ENCODE results near the gene SUPT6H. TPM values are rescaled to one million over a fixed set of nuclear protein-coding genes. Genes with fewer than 3 reads are reported as not detected.

SUPT6H gene
- total RNA-seq, 1 donor from 2014 or later, result 36.5 TPM

- Histone ChIP-seq H3K36me3 (ENCODE audit: control insufficient read depth in 3 of 3, insufficient read depth in 3 of 3, low read length in 3 of 3) (peaks cover 42 to 72% (median 72%) of the 10 kb centered on the region in 3 donors), H3K27me3 (ENCODE audit: control insufficient read depth in 3 of 3, insufficient read depth in 3 of 3, low read length in 3 of 3) (no peaks in the 10 kb centered on the region), H3K4me3 (ENCODE audit: low read length in 3 of 3) (no peak overlapping the region), H3K9ac (ENCODE audit: low read depth in 1 of 3, low read length in 3 of 3) (no peak overlapping the region), H3K4me1 (ENCODE audit: control insufficient read depth in 3 of 3, insufficient read depth in 3 of 3, low read length in 3 of 3) (peaks cover 4 to 13% (median 10%) of the 10 kb centered on the region in 3 donors), H3K27ac (ENCODE audit: low read depth, low read length) (peak overlapping the region; percentile 68), H3K9me3 (ENCODE audit: control insufficient read depth in 3 of 3, low read length in 3 of 3) (no peaks in the 10 kb centered on the region)
Measured at GRCh38 chr17:28623696-28624095, 38.3 kb upstream of the SUPT6H start.

GRCh38 chr17:28624148-28624547 is 37.9 kb upstream of the SUPT6H start:
- H3K27ac ChIP-seq (ENCODE audit: low read depth, low read length), result peak overlapping the region; percentile 68
- no peak overlapping the region for H3K4me3 ChIP-seq (ENCODE audit: low read length in 3 of 3)
- peaks cover 4 to 13% (median 10%) of the 10 kb centered on the region in 3 donors for H3K4me1 ChIP-seq (ENCODE audit: control insufficient read depth in 3 of 3, insufficient read depth in 3 of 3, low read length in 3 of 3)
- no peaks in the 10 kb centered on the region for H3K27me3 ChIP-seq (ENCODE audit: control insufficient read depth in 3 of 3, insufficient read depth in 3 of 3, low read length in 3 of 3)
- H3K36me3 ChIP-seq (ENCODE audit: control insufficient read depth in 3 of 3, insufficient read depth in 3 of 3, low read length in 3 of 3), result peaks cover 37 to 68% (median 68%) of the 10 kb centered on the region in 3 donors
- H3K9me3 ChIP-seq (ENCODE audit: control insufficient read depth in 3 of 3, low read length in 3 of 3), result no peaks in the 10 kb centered on the region
- no peak overlapping the region for H3K9ac ChIP-seq (ENCODE audit: low read depth in 1 of 3, low read length in 3 of 3)

GRCh38 chr17:28626818-28627217 is 35.2 kb upstream of the SUPT6H start:
- H3K27ac ChIP-seq (ENCODE audit: low read depth, low read length), result no peak overlapping the region
- peaks cover 24 to 60% (median 52%) of the 10 kb centered on the region in 3 donors for H3K36me3 ChIP-seq (ENCODE audit: control insufficient read depth in 3 of 3, insufficient read depth in 3 of 3, low read length in 3 of 3)
- H3K27me3 ChIP-seq (ENCODE audit: control insufficient read depth in 3 of 3, insufficient read depth in 3 of 3, low read length in 3 of 3), result no peaks in the 10 kb centered on the region
- no peak overlapping the region for H3K4me3 ChIP-seq (ENCODE audit: low read length in 3 of 3)
- no peak overlapping the region for H3K9ac ChIP-seq (ENCODE audit: low read depth in 1 of 3, low read length in 3 of 3)
- H3K4me1 ChIP-seq (ENCODE audit: control insufficient read depth in 3 of 3, insufficient read depth in 3 of 3, low read length in 3 of 3), result peaks cover 4 to 13% (median 10%) of the 10 kb centered on the region in 3 donors
- no peaks in the 10 kb centered on the region for H3K9me3 ChIP-seq (ENCODE audit: control insufficient read depth in 3 of 3, low read length in 3 of 3)

GRCh38 chr17:28634206-28634865 is 27.7 kb upstream of the SUPT6H start:
- H3K27ac ChIP-seq (ENCODE audit: low read depth, low read length), result no peak overlapping the region
- H3K9ac ChIP-seq (ENCODE audit: low read depth in 1 of 3, low read length in 3 of 3), result no peak overlapping the region
- H3K4me3 ChIP-seq (ENCODE audit: low read length in 3 of 3), result no peak overlapping the region
- H3K9me3 ChIP-seq (ENCODE audit: control insufficient read depth in 3 of 3, low read length in 3 of 3), result no peaks in the 10 kb centered on the region
- H3K4me1 ChIP-seq (ENCODE audit: control insufficient read depth in 3 of 3, insufficient read depth in 3 of 3, low read length in 3 of 3), result no peaks in the 10 kb centered on the region
- H3K27me3 ChIP-seq (ENCODE audit: control insufficient read depth in 3 of 3, insufficient read depth in 3 of 3, low read length in 3 of 3), result no peaks in the 10 kb centered on the region
- H3K36me3 ChIP-seq (ENCODE audit: control insufficient read depth in 3 of 3, insufficient read depth in 3 of 3, low read length in 3 of 3), result peaks cover 78 to 94% (median 82%) of the 10 kb centered on the region in 3 donors

GRCh38 chr17:28635506-28635905 is 26.5 kb upstream of the SUPT6H start:
- H3K27ac ChIP-seq (ENCODE audit: low read depth, low read length), result no peak overlapping the region
- H3K27me3 ChIP-seq (ENCODE audit: control insufficient read depth in 3 of 3, insufficient read depth in 3 of 3, low read length in 3 of 3), result no peaks in the 10 kb centered on the region
- no peaks in the 10 kb centered on the region for H3K4me1 ChIP-seq (ENCODE audit: control insufficient read depth in 3 of 3, insufficient read depth in 3 of 3, low read length in 3 of 3)
- no peak overlapping the region for H3K9ac ChIP-seq (ENCODE audit: low read depth in 1 of 3, low read length in 3 of 3)
- no peaks in the 10 kb centered on the region for H3K9me3 ChIP-seq (ENCODE audit: control insufficient read depth in 3 of 3, low read length in 3 of 3)
- H3K36me3 ChIP-seq (ENCODE audit: control insufficient read depth in 3 of 3, insufficient read depth in 3 of 3, low read length in 3 of 3), result peaks cover 86 to 97% (median 93%) of the 10 kb centered on the region in 3 donors
- H3K4me3 ChIP-seq (ENCODE audit: low read length in 3 of 3), result no peak overlapping the region

GRCh38 chr17:28641579-28641978 is 20.4 kb upstream of the SUPT6H start:
- Histone ChIP-seq H3K36me3 (ENCODE audit: control insufficient read depth in 3 of 3, insufficient read depth in 3 of 3, low read length in 3 of 3) (peaks cover 49 to 60% (median 58%) of the 10 kb centered on the region in 3 donors), H3K9ac (ENCODE audit: low read depth in 1 of 3, low read length in 3 of 3) (no peak overlapping the region), H3K4me1 (ENCODE audit: control insufficient read depth in 3 of 3, insufficient read depth in 3 of 3, low read length in 3 of 3) (peaks cover 30 to 34% (median 31%) of the 10 kb centered on the region in 3 donors), H3K9me3 (ENCODE audit: control insufficient read depth in 3 of 3, low read length in 3 of 3) (no peaks in the 10 kb centered on the region), H3K4me3 (ENCODE audit: low read length in 3 of 3) (no peak overlapping the region), H3K27me3 (ENCODE audit: control insufficient read depth in 3 of 3, insufficient read depth in 3 of 3, low read length in 3 of 3) (no peaks in the 10 kb centered on the region), H3K27ac (ENCODE audit: low read depth, low read length) (no peak overlapping the region)

DNA sequence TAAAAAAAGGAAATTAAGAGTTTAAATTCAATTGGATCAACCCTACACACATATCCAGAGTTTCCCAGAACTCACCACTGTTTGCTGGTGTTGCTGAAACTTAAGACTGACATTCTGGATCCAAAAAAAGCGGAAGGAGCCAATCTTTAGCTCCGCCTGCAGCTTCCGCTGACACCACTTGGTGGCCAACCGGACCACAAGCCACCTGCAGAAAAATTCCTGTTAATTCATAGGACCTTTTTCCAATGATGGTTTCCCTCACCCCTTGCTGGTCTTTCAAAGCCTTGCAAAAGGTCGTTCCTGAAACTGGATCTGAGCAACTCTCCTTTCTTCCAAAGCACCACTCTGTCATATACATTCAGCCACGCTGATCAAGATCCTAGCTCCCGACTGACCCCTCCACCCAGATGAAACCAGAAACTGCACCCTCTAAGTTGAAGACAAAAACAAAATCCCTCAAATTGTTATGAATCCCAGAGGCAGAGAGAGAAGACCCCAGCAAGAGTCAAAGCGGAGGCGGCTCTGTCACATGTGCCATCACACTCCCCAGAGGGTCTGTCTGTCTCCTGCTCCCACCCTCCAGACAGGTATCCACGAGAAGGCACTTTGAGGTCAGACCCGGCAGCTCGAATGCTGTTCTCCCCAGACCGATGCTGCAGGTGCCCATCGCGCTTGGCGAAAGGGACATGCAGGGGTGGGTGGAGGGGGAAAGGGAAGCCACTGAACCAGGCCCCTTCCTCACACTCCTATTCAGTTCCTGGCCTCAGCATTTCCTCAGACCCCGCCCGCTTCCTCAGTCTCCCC is 17.8 kb upstream of the SUPT6H start:
- Histone ChIP-seq H3K4me3 (ENCODE audit: low read length in 3 of 3) (peak overlapping the region; percentile 91 to 95 (median 93)), H3K9me3 (ENCODE audit: control insufficient read depth in 3 of 3, low read length in 3 of 3) (no peaks in the 10 kb centered on the region), H3K4me1 (ENCODE audit: control insufficient read depth in 3 of 3, insufficient read depth in 3 of 3, low read length in 3 of 3) (peaks cover 34 to 35% (median 34%) of the 10 kb centered on the region in 3 donors), H3K27ac (ENCODE audit: low read depth, low read length) (peak overlapping the region; percentile 91), H3K27me3 (ENCODE audit: control insufficient read depth in 3 of 3, insufficient read depth in 3 of 3, low read length in 3 of 3) (no peaks in the 10 kb centered on the region), H3K9ac (ENCODE audit: low read depth in 1 of 3, low read length in 3 of 3) (peak overlapping the region; percentile 89 to 93 (median 89)), H3K36me3 (ENCODE audit: control insufficient read depth in 3 of 3, insufficient read depth in 3 of 3, low read length in 3 of 3) (peaks cover 34 to 44% (median 41%) of the 10 kb centered on the region in 3 donors)

DNA sequence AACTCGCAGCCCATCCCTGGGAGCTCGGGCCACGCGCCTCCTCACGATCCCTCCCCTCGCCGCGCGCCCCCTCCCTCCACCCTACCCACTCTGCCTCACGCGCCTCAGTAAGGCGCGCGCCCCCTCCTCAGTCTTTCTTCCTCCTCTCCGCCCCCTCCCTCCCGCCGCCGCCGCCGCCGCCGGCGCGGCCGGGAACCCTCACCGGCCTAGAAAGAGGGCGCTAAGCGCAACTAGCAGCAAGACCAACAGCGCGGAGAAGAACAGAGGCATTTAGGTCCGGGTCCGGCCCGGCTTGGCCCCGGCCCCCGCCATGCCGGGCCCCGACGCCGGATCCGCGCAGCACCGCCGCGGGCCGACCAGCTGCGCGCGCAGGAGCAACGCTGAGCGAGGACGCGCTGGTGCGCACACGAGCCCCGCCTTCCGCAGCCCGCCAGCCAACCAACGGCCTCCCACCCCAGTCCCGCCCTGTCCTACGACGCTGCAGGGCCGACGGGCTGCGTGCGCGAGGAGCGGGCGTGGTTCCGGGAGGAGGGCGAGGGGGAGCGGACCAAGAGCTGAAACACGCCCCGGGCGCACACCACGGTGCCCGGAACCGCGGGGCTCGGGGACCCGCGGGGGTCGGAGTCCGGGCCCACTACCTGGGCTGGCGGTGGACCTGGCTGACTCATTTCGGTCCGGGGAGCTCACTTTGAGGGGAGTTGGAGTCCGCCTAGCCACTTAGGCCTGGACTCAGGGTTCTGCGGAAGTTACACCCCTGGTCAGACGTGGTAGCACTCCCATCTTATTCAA is 17.0 kb upstream of the SUPT6H start, which contains the start of gene BLTP2:
Gene BLTP2, minus strand, starts transcription at position 372 of the 789 bp plus-strand sequence. Its CDS starts 102 bp downstream, at position 270.
- Histone ChIP-seq H3K27ac (ENCODE audit: low read depth, low read length) (peak within 1 kb of the TSS; percentile 91), H3K4me3 (ENCODE audit: low read length in 3 of 3) (peak within 1 kb of the TSS; percentile 93 to 95 (median 93)), H3K9me3 (ENCODE audit: control insufficient read depth in 3 of 3, low read length in 3 of 3) (no peaks in the 10 kb centered on the region), H3K4me1 (ENCODE audit: control insufficient read depth in 3 of 3, insufficient read depth in 3 of 3, low read length in 3 of 3) (peaks cover 34 to 35% (median 34%) of the 10 kb centered on the region in 3 donors), H3K36me3 (ENCODE audit: control insufficient read depth in 3 of 3, insufficient read depth in 3 of 3, low read length in 3 of 3) (peaks cover 27 to 38% (median 35%) of the 10 kb centered on the region in 3 donors), H3K9ac (ENCODE audit: low read depth in 1 of 3, low read length in 3 of 3) (peak within 1 kb of the TSS; percentile 91 to 93 (median 93)), H3K27me3 (ENCODE audit: control insufficient read depth in 3 of 3, insufficient read depth in 3 of 3, low read length in 3 of 3) (no peaks in the 10 kb centered on the region)

DNA sequence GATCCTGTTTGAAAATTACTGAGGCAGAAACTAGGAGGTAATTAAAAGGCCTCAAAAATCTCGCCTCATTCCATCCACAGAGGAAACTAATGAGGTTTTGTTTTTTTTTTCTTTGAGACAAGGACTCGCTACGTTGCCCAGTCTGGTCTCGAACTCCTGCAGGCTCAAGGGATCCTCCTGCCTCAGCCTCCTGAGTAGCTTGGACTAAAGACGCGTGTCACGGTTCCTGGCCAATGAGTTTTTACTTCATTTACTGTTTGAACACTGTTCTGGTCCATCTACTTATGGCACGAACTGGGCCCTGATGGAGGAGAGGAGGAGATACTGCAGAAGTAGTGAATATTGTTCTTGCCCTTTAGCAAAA is 16.4 kb upstream of the SUPT6H start:
- H3K36me3 ChIP-seq (ENCODE audit: control insufficient read depth in 3 of 3, insufficient read depth in 3 of 3, low read length in 3 of 3), result peaks cover 24 to 33% (median 32%) of the 10 kb centered on the region in 3 donors
- H3K27ac ChIP-seq (ENCODE audit: low read depth, low read length), result peak overlapping the region; percentile 91
- peak overlapping the region; percentile 91 to 93 (median 93) for H3K9ac ChIP-seq (ENCODE audit: low read depth in 1 of 3, low read length in 3 of 3)
- peaks cover 34 to 35% (median 34%) of the 10 kb centered on the region in 3 donors for H3K4me1 ChIP-seq (ENCODE audit: control insufficient read depth in 3 of 3, insufficient read depth in 3 of 3, low read length in 3 of 3)
- no peaks in the 10 kb centered on the region for H3K9me3 ChIP-seq (ENCODE audit: control insufficient read depth in 3 of 3, low read length in 3 of 3)
- peak overlapping the region; percentile 91 to 93 (median 93) for H3K4me3 ChIP-seq (ENCODE audit: low read length in 3 of 3)
- no peaks in the 10 kb centered on the region for H3K27me3 ChIP-seq (ENCODE audit: control insufficient read depth in 3 of 3, insufficient read depth in 3 of 3, low read length in 3 of 3)
